ENCODE results near the gene USF1.

USF1 gene

GRCh38 chr1:161045736-161046604 is at the start of gene USF1:
Gene USF1 (minus strand): TSS chr1:161045977. CDS start chr1:161043275, 2,702 bp downstream.
- TF ChIP-seq GATA3 (IDR thresholded peaks at IDR 0.05; ENCODE audit: low read depth, low read length), result no peak
- TF ChIP-seq GATA2 (IDR thresholded peaks at IDR 0.05; ENCODE audit: low read depth, low read length), result peak; percentile 38

- TF ChIP-seq GATA3 (IDR thresholded peaks at IDR 0.05; ENCODE audit: low read depth, low read length) (no peak), GATA2 (IDR thresholded peaks at IDR 0.05; ENCODE audit: low read depth, low read length) (no peak)
These were observed 49.5 kb upstream of the USF1 start for GRCh38 chr1:161095230-161095629.

- TF ChIP-seq GATA2 (IDR thresholded peaks at IDR 0.05; ENCODE audit: low read depth, low read length) (no peak), GATA3 (IDR thresholded peaks at IDR 0.05; ENCODE audit: low read depth, low read length) (no peak)
These were observed 48.7 kb upstream of the USF1 start for GRCh38 chr1:161094481-161094880.

GRCh38 chr1:161092621-161093028 is 46.8 kb upstream of the USF1 start:
- TF ChIP-seq GATA3 (IDR thresholded peaks at IDR 0.05; ENCODE audit: low read depth, low read length) (no peak), GATA2 (IDR thresholded peaks at IDR 0.05; ENCODE audit: low read depth, low read length) (no peak)

- TF ChIP-seq GATA2 (IDR thresholded peaks at IDR 0.05; ENCODE audit: low read depth, low read length) (no peak), GATA3 (IDR thresholded peaks at IDR 0.05; ENCODE audit: low read depth, low read length) (no peak)
These were observed 46.2 kb upstream of the USF1 start for GRCh38 chr1:161091796-161092507.

GRCh38 chr1:161091093-161091492 is 45.3 kb upstream of the USF1 start:
- TF ChIP-seq GATA2 (IDR thresholded peaks at IDR 0.05; ENCODE audit: low read depth, low read length) (no peak), GATA3 (IDR thresholded peaks at IDR 0.05; ENCODE audit: low read depth, low read length) (no peak)

GRCh38 chr1:161090617-161091016 is 44.8 kb upstream of the USF1 start:
- TF ChIP-seq GATA3 (IDR thresholded peaks at IDR 0.05; ENCODE audit: low read depth, low read length), result no peak
- TF ChIP-seq GATA2 (IDR thresholded peaks at IDR 0.05; ENCODE audit: low read depth, low read length), result no peak

- TF ChIP-seq GATA3 (IDR thresholded peaks at IDR 0.05; ENCODE audit: low read depth, low read length) (no peak), GATA2 (IDR thresholded peaks at IDR 0.05; ENCODE audit: low read depth, low read length) (no peak)
These were observed 44.2 kb upstream of the USF1 start for GRCh38 chr1:161089938-161090337.

GRCh38 chr1:161089251-161089924 is 43.6 kb upstream of the USF1 start, which contains the start of gene NECTIN4:
Gene NECTIN4 (minus strand): TSS chr1:161089558. CDS start chr1:161089296, 262 bp downstream.
- TF ChIP-seq GATA2 (IDR thresholded peaks at IDR 0.05; ENCODE audit: low read depth, low read length), result no peak
- TF ChIP-seq GATA3 (IDR thresholded peaks at IDR 0.05; ENCODE audit: low read depth, low read length), result no peak

- no peak for TF ChIP-seq GATA2 (IDR thresholded peaks at IDR 0.05; ENCODE audit: low read depth, low read length)
- no peak for TF ChIP-seq GATA3 (IDR thresholded peaks at IDR 0.05; ENCODE audit: low read depth, low read length)
These were observed 42.9 kb upstream of the USF1 start for GRCh38 chr1:161088587-161089110.

- TF ChIP-seq GATA3 (IDR thresholded peaks at IDR 0.05; ENCODE audit: low read depth, low read length) (no peak), GATA2 (IDR thresholded peaks at IDR 0.05; ENCODE audit: low read depth, low read length) (no peak)
These were observed 40.7 kb upstream of the USF1 start for GRCh38 chr1:161086457-161086856.

- TF ChIP-seq GATA2 (IDR thresholded peaks at IDR 0.05; ENCODE audit: low read depth, low read length), result no peak
- TF ChIP-seq GATA3 (IDR thresholded peaks at IDR 0.05; ENCODE audit: low read depth, low read length), result no peak
These were observed 39.4 kb upstream of the USF1 start for GRCh38 chr1:161085165-161085564.

- no peak for TF ChIP-seq GATA2 (IDR thresholded peaks at IDR 0.05; ENCODE audit: low read depth, low read length)
- no peak for TF ChIP-seq GATA3 (IDR thresholded peaks at IDR 0.05; ENCODE audit: low read depth, low read length)
These were observed 38.8 kb upstream of the USF1 start for GRCh38 chr1:161084597-161084988.

Measured in SH-SY5Y (cell line).